Activated T-cell treated with anti-CD3 and anti-CD28 coated beads, Interleukin-2, amount 50 U/mL, for 4 hours (primary cell): ENCODE results near the gene TDRD3. TPM values are rescaled to one million over a fixed set of nuclear protein-coding genes. Genes with fewer than 3 reads are reported as not detected.
A peak's percentile ranks its signal among the peaks of the same experiment; 100 is the strongest.
"Not testable (repeated sequence)": the region's sequence is repeated elsewhere in the genome, so short reads cannot be mapped to it uniquely, and the experiment has no call there.

Experiments
- ATAC-seq, 2 donors: fragments of 200-7000 bp; cut with Tn5 transposase; one replicate each; pipeline ENCODE4 v1.10.0; 2021
- DNase-seq: peaks from one replicate; pipeline ENCODE4 v3.0.0-alpha.2; 2020
- H3K27me3 Mint-ChIP-seq: one replicate; pipeline ENCODE4 v1.8.0; 2021; ENCODE audit warnings: low read depth, mixed read lengths
- H3K36me3 Mint-ChIP-seq: one replicate; pipeline ENCODE4 v1.8.0; 2022; ENCODE audit warnings: mixed read lengths; ENCODE audit not compliant: insufficient read depth
- H3K4me1 Mint-ChIP-seq: one replicate; pipeline ENCODE4 v1.8.0; 2021; ENCODE audit warnings: low read depth, mixed read lengths
- H3K4me3 Mint-ChIP-seq: one replicate; pipeline ENCODE4 v1.8.0; 2021; ENCODE audit warnings: mild to moderate bottlenecking, moderate library complexity, mixed read lengths
- H3K9me3 Mint-ChIP-seq: one replicate; pipeline ENCODE4 v1.8.0; 2021; ENCODE audit warnings: mixed read lengths
- total RNA-seq, 3 donors: library from RNA; stranded (reverse); gene quantifications; one replicate each; pipeline ENCODE4 v1.2.1, GENCODE V29; 2021

TDRD3 gene
- 10 to 100 TPM; 14.3 to 16.0 (median 15.1) TPM for total RNA-seq

GRCh38 chr13:60396783-60397703 lies at the start of gene TDRD3:
Gene TDRD3 (plus strand): TSS chr13:60397220. CDS start chr13:60397365, 145 bp downstream.
- no peaks in the 10 kb centered on the region for H3K27me3 Mint-ChIP-seq
- peak within 1 kb of the TSS; percentile 94 for H3K4me3 Mint-ChIP-seq
- no peaks in the 10 kb centered on the region for H3K36me3 Mint-ChIP-seq
- H3K9me3 Mint-ChIP-seq, result no peaks in the 10 kb centered on the region
- ATAC-seq (peak; percentile 76), DNase-seq (peak; percentile 73)
- H3K4me1 Mint-ChIP-seq, result peaks cover 36% of the 10 kb centered on the region

GRCh38 chr13:60347690-60348089 lies 49.3 kb upstream of the TDRD3 start:
- Mint-ChIP-seq H3K27me3 (peaks cover 26% of the 10 kb centered on the region), H3K36me3 (peaks cover 2% of the 10 kb centered on the region), H3K9me3 (peaks cover 4% of the 10 kb centered on the region), H3K4me3 (no peak overlapping the region), H3K4me1 (no peaks in the 10 kb centered on the region)
- no peak for ATAC-seq
- no peak for DNase-seq

GRCh38 chr13:60348097-60348496 lies 48.9 kb upstream of the TDRD3 start:
- no peak overlapping the region for H3K4me3 Mint-ChIP-seq
- H3K4me1 Mint-ChIP-seq, result no peaks in the 10 kb centered on the region
- peaks cover 2% of the 10 kb centered on the region for H3K36me3 Mint-ChIP-seq
- DNase-seq (no peak), ATAC-seq (no peak)
- peaks cover 4% of the 10 kb centered on the region for H3K9me3 Mint-ChIP-seq
- H3K27me3 Mint-ChIP-seq, result peaks cover 26% of the 10 kb centered on the region

GRCh38 chr13:60351326-60351725 lies 45.7 kb upstream of the TDRD3 start:
- H3K27me3 Mint-ChIP-seq, result peaks cover 23% of the 10 kb centered on the region
- H3K36me3 Mint-ChIP-seq, result peaks cover 2% of the 10 kb centered on the region
- DNase-seq (no peak), ATAC-seq (no peak)
- no peak overlapping the region for H3K4me3 Mint-ChIP-seq
- peaks cover 4% of the 10 kb centered on the region for H3K9me3 Mint-ChIP-seq
- H3K4me1 Mint-ChIP-seq, result no peaks in the 10 kb centered on the region

- ATAC-seq (no peak), DNase-seq (no peak)
- no peaks in the 10 kb centered on the region for H3K4me1 Mint-ChIP-seq
- peaks cover 2% of the 10 kb centered on the region for H3K36me3 Mint-ChIP-seq
- peaks cover 4% of the 10 kb centered on the region for H3K9me3 Mint-ChIP-seq
- H3K27me3 Mint-ChIP-seq, result peaks cover 23% of the 10 kb centered on the region
- no peak overlapping the region for H3K4me3 Mint-ChIP-seq
Observed at GRCh38 chr13:60351855-60352615, 45.0 kb upstream of the TDRD3 start.

- Mint-ChIP-seq H3K9me3 (peaks cover 4% of the 10 kb centered on the region), H3K27me3 (peaks cover 23% of the 10 kb centered on the region), H3K4me3 (no peak overlapping the region), H3K36me3 (peaks cover 2% of the 10 kb centered on the region), H3K4me1 (no peaks in the 10 kb centered on the region)
- ATAC-seq (no peak), DNase-seq (no peak)
Observed at GRCh38 chr13:60352644-60353043, 44.4 kb upstream of the TDRD3 start.

- Mint-ChIP-seq H3K36me3 (peaks cover 2% of the 10 kb centered on the region), H3K9me3 (peaks cover 4% of the 10 kb centered on the region), H3K4me1 (no peaks in the 10 kb centered on the region), H3K27me3 (peaks cover 13% of the 10 kb centered on the region), H3K4me3 (no peak overlapping the region)
- ATAC-seq (no peak), DNase-seq (no peak)
Observed at GRCh38 chr13:60355056-60355455, 42.0 kb upstream of the TDRD3 start.

- Mint-ChIP-seq H3K4me3 (no peak overlapping the region), H3K4me1 (no peaks in the 10 kb centered on the region), H3K9me3 (peaks cover 4% of the 10 kb centered on the region), H3K36me3 (peaks cover 2% of the 10 kb centered on the region), H3K27me3 (peaks cover 7% of the 10 kb centered on the region)
- DNase-seq, result no peak
- no peak for ATAC-seq
Observed at GRCh38 chr13:60356970-60357369, 40.0 kb upstream of the TDRD3 start.

- Mint-ChIP-seq H3K9me3 (no peaks in the 10 kb centered on the region), H3K36me3 (no peaks in the 10 kb centered on the region), H3K4me3 (no peak overlapping the region), H3K27me3 (peaks cover 9% of the 10 kb centered on the region), H3K4me1 (no peaks in the 10 kb centered on the region)
- DNase-seq, result no peak
- no peak for ATAC-seq
Observed at GRCh38 chr13:60358453-60358852, 38.6 kb upstream of the TDRD3 start.

GRCh38 chr13:60363288-60363687 lies 33.7 kb upstream of the TDRD3 start:
- H3K27me3 Mint-ChIP-seq, result peaks cover 5% of the 10 kb centered on the region
- H3K9me3 Mint-ChIP-seq, result no peaks in the 10 kb centered on the region
- H3K36me3 Mint-ChIP-seq, result no peaks in the 10 kb centered on the region
- no peak overlapping the region for H3K4me3 Mint-ChIP-seq
- no peaks in the 10 kb centered on the region for H3K4me1 Mint-ChIP-seq
- no peak for ATAC-seq
- no peak for DNase-seq

GRCh38 chr13:60369242-60369641 lies 27.8 kb upstream of the TDRD3 start:
- no peak for DNase-seq
- Mint-ChIP-seq H3K4me1 (no peaks in the 10 kb centered on the region), H3K4me3 (no peak overlapping the region), H3K9me3 (no peaks in the 10 kb centered on the region), H3K36me3 (no peaks in the 10 kb centered on the region), H3K27me3 (peaks cover 4% of the 10 kb centered on the region)
- ATAC-seq, result no peak

- DNase-seq, result no peak
- no peaks in the 10 kb centered on the region for H3K9me3 Mint-ChIP-seq
- no peak for ATAC-seq
Observed at GRCh38 chr13:60370343-60370742, 26.7 kb upstream of the TDRD3 start.

GRCh38 chr13:60372141-60372540 lies 24.9 kb upstream of the TDRD3 start:
- Mint-ChIP-seq H3K4me3 (no peak overlapping the region), H3K9me3 (no peaks in the 10 kb centered on the region), H3K27me3 (peaks cover 2% of the 10 kb centered on the region), H3K36me3 (no peaks in the 10 kb centered on the region), H3K4me1 (no peaks in the 10 kb centered on the region)
- DNase-seq, result no peak
- ATAC-seq, result no peak

More at GRCh38 chr13:60370343-60370742, 26.7 kb upstream of the TDRD3 start:
- no peaks in the 10 kb centered on the region for H3K36me3 Mint-ChIP-seq
- peaks cover 2% of the 10 kb centered on the region for H3K27me3 Mint-ChIP-seq
- H3K4me1 Mint-ChIP-seq, result no peaks in the 10 kb centered on the region
- no peak overlapping the region for H3K4me3 Mint-ChIP-seq

GRCh38 chr13:60379282-60379681 lies 17.7 kb upstream of the TDRD3 start:
- H3K27me3 Mint-ChIP-seq, H3K4me3 Mint-ChIP-seq, ATAC-seq, DNase-seq, H3K9me3 Mint-ChIP-seq, H3K36me3 Mint-ChIP-seq, H3K4me1 Mint-ChIP-seq: not testable (repeated sequence)
